Measurements from ENCODE around the gene DPF3. TPM values are rescaled to one million over a fixed set of nuclear protein-coding genes. Genes with fewer than 3 reads are reported as not detected.

Gene DPF3
- total and polyA plus RNA-seq, 9 donors: 1.3 to 3.9 (median 1.9) TPM

GRCh38 chr14:72600551-72601330, 293.2 kb downstream of the DPF3 start:
- H3K4me1 ChIP-seq (ENCODE audit: control insufficient read depth, insufficient read depth, low read length): peaks cover 18% of the 10 kb centered on the region
- no peaks in the 10 kb centered on the region for H3K27me3 ChIP-seq (ENCODE audit: control insufficient read depth, insufficient read depth, low read length)
- no peaks in the 10 kb centered on the region for H3K36me3 ChIP-seq (ENCODE audit: control insufficient read depth, insufficient read depth, low read length)
- DNase-seq: peak; percentile 11
- no peaks in the 10 kb centered on the region for H3K9me3 ChIP-seq (replicated peaks; ENCODE audit: control insufficient read depth, low read depth, low read length)
- no peak overlapping the region for H3K4me3 ChIP-seq (ENCODE audit: low read length)
- WGBS (ENCODE audit: insufficient coverage): 55% methylated on average over 2 of the region's 9 CpGs
- no peak overlapping the region for H3K27ac ChIP-seq (ENCODE audit: low read length)

DNA sequence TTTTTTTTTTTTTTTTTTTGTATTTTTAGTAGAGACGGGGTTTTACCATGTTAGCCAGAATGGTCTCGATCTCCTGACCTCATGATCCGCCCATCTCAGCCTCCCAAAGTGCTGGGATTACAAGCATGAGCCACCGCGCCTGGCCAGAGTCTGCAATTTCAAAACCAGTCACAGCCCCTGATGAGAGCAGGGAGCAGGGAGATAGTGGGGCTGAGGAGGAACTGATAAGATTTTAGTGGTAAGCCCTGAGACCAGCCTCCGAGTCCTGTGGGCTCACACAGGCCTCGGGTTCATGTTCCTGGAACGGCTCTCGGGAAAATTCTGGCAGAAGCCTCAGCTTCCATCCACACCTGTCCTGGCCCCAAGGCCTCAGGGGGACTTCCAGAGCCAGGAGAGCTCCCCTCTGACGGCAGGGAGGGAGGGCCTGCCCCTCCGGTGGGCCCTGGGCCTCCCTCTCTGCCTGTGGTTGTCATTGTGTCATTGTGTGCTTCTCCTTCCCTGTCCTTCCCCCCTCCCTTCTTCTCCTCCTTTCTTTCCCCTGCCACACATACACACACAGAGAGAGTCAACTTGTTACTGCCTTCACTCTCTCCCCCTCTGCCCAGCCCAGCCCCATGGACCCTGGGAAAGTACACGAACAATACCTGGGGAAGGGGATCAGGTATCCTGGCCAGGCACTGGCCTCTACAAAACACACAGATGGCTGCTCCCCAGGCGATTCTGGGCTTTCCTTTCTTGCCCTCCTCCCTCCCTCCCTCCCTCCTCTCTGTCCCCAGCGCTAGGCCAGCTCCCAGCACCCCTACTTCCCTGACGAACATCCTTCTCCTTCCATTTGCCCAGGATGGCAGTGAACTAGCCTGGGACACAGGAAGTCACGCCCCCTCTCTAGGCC, 294.1 kb downstream of the DPF3 start:
- H3K4me1 ChIP-seq (ENCODE audit: control insufficient read depth, insufficient read depth, low read length): peaks cover 18% of the 10 kb centered on the region
- no peaks in the 10 kb centered on the region for H3K36me3 ChIP-seq (ENCODE audit: control insufficient read depth, insufficient read depth, low read length)
- H3K27ac ChIP-seq (ENCODE audit: low read length): no peak overlapping the region
- no peaks in the 10 kb centered on the region for H3K27me3 ChIP-seq (ENCODE audit: control insufficient read depth, insufficient read depth, low read length)
- no peak overlapping the region for H3K4me3 ChIP-seq (ENCODE audit: low read length)
- DNase-seq: peak; percentile 13
- H3K9me3 ChIP-seq (replicated peaks; ENCODE audit: control insufficient read depth, low read depth, low read length): no peaks in the 10 kb centered on the region
- WGBS (ENCODE audit: insufficient coverage): 41% methylated on average over 7 of the region's 16 CpGs

- WGBS (ENCODE audit: insufficient coverage): 96% methylated on average over 5 of the region's 5 CpGs
- no peak overlapping the region for H3K4me3 ChIP-seq (ENCODE audit: low read length)
- H3K4me1 ChIP-seq (ENCODE audit: control insufficient read depth, insufficient read depth, low read length): peaks cover 16% of the 10 kb centered on the region
- H3K36me3 ChIP-seq (ENCODE audit: control insufficient read depth, insufficient read depth, low read length): no peaks in the 10 kb centered on the region
- H3K27ac ChIP-seq (ENCODE audit: low read length): no peak overlapping the region
- H3K27me3 ChIP-seq (ENCODE audit: control insufficient read depth, insufficient read depth, low read length): no peaks in the 10 kb centered on the region
- H3K9me3 ChIP-seq (replicated peaks; ENCODE audit: control insufficient read depth, low read depth, low read length): no peaks in the 10 kb centered on the region
- DNase-seq: no peak
Observed at GRCh38 chr14:72598306-72598705, 295.6 kb downstream of the DPF3 start.

DNA sequence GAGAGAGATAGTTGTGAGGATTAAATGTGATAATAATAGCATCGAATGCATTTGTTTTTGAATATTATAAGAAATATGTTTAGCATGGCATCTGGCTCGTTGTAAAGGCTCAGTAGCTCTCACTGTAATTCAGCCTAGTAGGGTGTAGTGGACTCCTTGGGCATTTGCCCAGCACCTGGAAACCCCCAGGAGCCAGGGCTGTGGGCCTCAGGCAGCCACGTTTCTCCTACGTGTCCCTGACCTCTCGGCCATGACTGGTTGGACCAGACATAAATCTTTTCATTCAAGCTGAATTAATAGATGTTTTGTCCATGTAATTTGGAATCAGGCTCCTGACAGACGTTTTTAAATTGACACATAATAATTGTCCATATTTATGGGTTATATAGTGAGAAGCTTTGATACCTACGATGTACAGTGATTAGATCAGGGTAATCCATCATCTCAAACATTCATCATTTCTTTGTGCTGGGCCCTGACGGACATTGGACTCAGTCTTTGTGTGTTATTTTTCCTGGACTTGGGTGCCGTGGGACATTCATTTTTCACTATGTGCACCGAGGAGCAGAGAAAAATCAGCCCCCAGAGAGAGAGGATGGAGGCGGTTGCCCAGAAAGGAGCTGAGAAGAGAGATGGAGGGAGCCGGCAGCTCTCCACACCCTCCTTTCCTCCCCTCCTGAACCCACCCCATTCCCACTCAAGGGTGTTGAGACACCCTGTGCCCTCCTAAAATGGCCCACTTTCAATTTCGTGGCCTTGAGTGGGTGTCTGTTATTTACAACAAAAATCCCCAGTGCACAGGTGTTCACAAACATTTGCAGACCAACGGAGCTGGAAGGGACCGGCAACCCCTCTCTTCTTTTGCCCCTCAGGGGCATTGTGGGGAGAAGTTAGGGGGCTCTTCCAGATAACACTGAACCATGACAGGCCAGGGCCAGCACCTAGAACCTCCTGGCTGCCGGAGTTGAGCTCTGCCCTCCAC, 296.4 kb downstream of the DPF3 start:
- DNase-seq: no peak
- Histone ChIP-seq H3K27ac (ENCODE audit: low read length) (no peak overlapping the region), H3K36me3 (ENCODE audit: control insufficient read depth, insufficient read depth, low read length) (no peaks in the 10 kb centered on the region), H3K27me3 (ENCODE audit: control insufficient read depth, insufficient read depth, low read length) (no peaks in the 10 kb centered on the region), H3K4me3 (ENCODE audit: low read length) (no peak overlapping the region), H3K4me1 (ENCODE audit: control insufficient read depth, insufficient read depth, low read length) (peaks cover 16% of the 10 kb centered on the region), H3K9me3 (replicated peaks; ENCODE audit: control insufficient read depth, low read depth, low read length) (no peaks in the 10 kb centered on the region)
- 44% methylated on average over 2 of the region's 16 CpGs for WGBS (ENCODE audit: insufficient coverage)

- H3K36me3 ChIP-seq (ENCODE audit: control insufficient read depth, insufficient read depth, low read length): no peaks in the 10 kb centered on the region
- no peak overlapping the region for H3K27ac ChIP-seq (ENCODE audit: low read length)
- H3K9me3 ChIP-seq (replicated peaks; ENCODE audit: control insufficient read depth, low read depth, low read length): no peaks in the 10 kb centered on the region
- H3K4me1 ChIP-seq (ENCODE audit: control insufficient read depth, insufficient read depth, low read length): peaks cover 7% of the 10 kb centered on the region
- no peak for DNase-seq
- WGBS (ENCODE audit: insufficient coverage): 92% methylated on average over 4 of the region's 8 CpGs
- H3K27me3 ChIP-seq (ENCODE audit: control insufficient read depth, insufficient read depth, low read length): no peaks in the 10 kb centered on the region
- no peak overlapping the region for H3K4me3 ChIP-seq (ENCODE audit: low read length)
Observed at GRCh38 chr14:72595152-72595862, 298.6 kb downstream of the DPF3 start.

GRCh38 chr14:72594099-72594901, 299.6 kb downstream of the DPF3 start:
- H3K27ac ChIP-seq (ENCODE audit: low read length): no peak overlapping the region
- no peak for DNase-seq
- 89% methylated on average over 9 of the region's 14 CpGs for WGBS (ENCODE audit: insufficient coverage)

DNA sequence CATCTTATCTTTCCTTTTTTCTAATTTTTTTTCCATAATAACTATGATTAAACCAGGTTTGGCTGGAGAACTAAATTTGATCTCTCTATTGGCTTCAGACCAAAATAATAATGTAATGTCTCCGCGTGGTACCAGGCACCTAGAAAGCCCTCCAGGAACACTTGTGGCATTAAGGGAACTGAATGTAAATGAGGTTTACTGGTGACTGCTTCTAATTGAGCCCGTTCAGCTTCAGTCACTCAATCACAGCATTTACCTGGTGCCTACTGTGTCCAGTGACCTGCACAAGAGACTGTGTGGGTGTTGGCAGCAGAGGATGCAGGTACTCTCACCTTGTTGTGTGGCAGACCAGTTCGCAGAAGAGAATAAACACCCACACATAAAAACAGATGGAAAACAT, 302.5 kb downstream of the DPF3 start:
- no peak for DNase-seq
- no peaks in the 10 kb centered on the region for H3K9me3 ChIP-seq (replicated peaks; ENCODE audit: control insufficient read depth, low read depth, low read length)
- H3K27ac ChIP-seq (ENCODE audit: low read length): no peak overlapping the region
- 83% methylated on average over 1 of the region's 4 CpGs for WGBS (ENCODE audit: insufficient coverage)
- no peak overlapping the region for H3K4me3 ChIP-seq (ENCODE audit: low read length)
- no peaks in the 10 kb centered on the region for H3K4me1 ChIP-seq (ENCODE audit: control insufficient read depth, insufficient read depth, low read length)
- no peaks in the 10 kb centered on the region for H3K36me3 ChIP-seq (ENCODE audit: control insufficient read depth, insufficient read depth, low read length)
- H3K27me3 ChIP-seq (ENCODE audit: control insufficient read depth, insufficient read depth, low read length): no peaks in the 10 kb centered on the region

More at GRCh38 chr14:72594099-72594901, 299.6 kb downstream of the DPF3 start:
- Histone ChIP-seq H3K9me3 (replicated peaks; ENCODE audit: control insufficient read depth, low read depth, low read length) (no peaks in the 10 kb centered on the region), H3K4me1 (ENCODE audit: control insufficient read depth, insufficient read depth, low read length) (no peaks in the 10 kb centered on the region), H3K36me3 (ENCODE audit: control insufficient read depth, insufficient read depth, low read length) (no peaks in the 10 kb centered on the region), H3K27me3 (ENCODE audit: control insufficient read depth, insufficient read depth, low read length) (no peaks in the 10 kb centered on the region), H3K4me3 (ENCODE audit: low read length) (no peak overlapping the region)

DNA sequence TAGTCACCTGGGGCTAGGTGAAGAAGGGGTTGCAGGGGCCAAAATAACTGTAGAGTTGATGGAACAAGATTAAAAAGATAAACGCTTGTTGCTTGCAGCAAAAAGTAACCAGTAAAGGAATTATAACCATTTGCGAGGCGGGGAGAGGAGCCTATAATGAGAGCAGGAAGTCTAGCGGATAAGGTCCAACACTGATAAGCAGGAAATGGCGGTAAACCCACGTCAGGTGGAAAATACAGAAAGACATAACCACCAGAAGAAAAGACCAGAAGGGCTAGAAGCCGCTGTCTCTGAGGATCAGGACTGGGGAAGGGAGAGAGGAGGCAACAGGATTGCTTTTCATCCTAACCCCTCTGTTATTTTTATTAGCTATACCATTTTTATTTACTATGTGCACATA, 303.3 kb downstream of the DPF3 start:
- 90% methylated on average over 2 of the region's 7 CpGs for WGBS (ENCODE audit: insufficient coverage)
- Histone ChIP-seq H3K4me3 (ENCODE audit: low read length) (no peak overlapping the region), H3K27ac (ENCODE audit: low read length) (no peak overlapping the region)

GRCh38 chr14:72589652-72590051, 304.2 kb downstream of the DPF3 start:
- no peak overlapping the region for H3K4me3 ChIP-seq (ENCODE audit: low read length)
- H3K27ac ChIP-seq (ENCODE audit: low read length): no peak overlapping the region
- H3K27me3 ChIP-seq (ENCODE audit: control insufficient read depth, insufficient read depth, low read length): no peaks in the 10 kb centered on the region
- H3K9me3 ChIP-seq (replicated peaks; ENCODE audit: control insufficient read depth, low read depth, low read length): no peaks in the 10 kb centered on the region
- no peaks in the 10 kb centered on the region for H3K4me1 ChIP-seq (ENCODE audit: control insufficient read depth, insufficient read depth, low read length)
- H3K36me3 ChIP-seq (ENCODE audit: control insufficient read depth, insufficient read depth, low read length): no peaks in the 10 kb centered on the region
- DNase-seq: no peak

More for the DNA sequence above, 303.3 kb downstream of the DPF3 start:
- no peaks in the 10 kb centered on the region for H3K27me3 ChIP-seq (ENCODE audit: control insufficient read depth, insufficient read depth, low read length)
- no peaks in the 10 kb centered on the region for H3K4me1 ChIP-seq (ENCODE audit: control insufficient read depth, insufficient read depth, low read length)
- no peaks in the 10 kb centered on the region for H3K9me3 ChIP-seq (replicated peaks; ENCODE audit: control insufficient read depth, low read depth, low read length)
- no peak for DNase-seq
- H3K36me3 ChIP-seq (ENCODE audit: control insufficient read depth, insufficient read depth, low read length): no peaks in the 10 kb centered on the region

Data from muscle of leg (tissue), 11 donors.